GM21723 (cell line): ENCODE results near the gene IQCE.
A peak's percentile ranks its signal among the peaks of the same experiment; 100 is the strongest.

Source experiments
- ATAC-seq: cut with Tn5 transposase; IDR thresholded peaks from one replicate; pipeline ENCODE4 v1.9.1; 2021; ENCODE audit warnings: mild to moderate bottlenecking, moderate library complexity; ENCODE audit not compliant: unreplicated experiment

Gene IQCE

GRCh38 chr7:2641406-2642393 is 82.9 kb downstream of the IQCE start:
- ATAC-seq = no peak

GRCh38 chr7:2643386-2644219 is 84.8 kb downstream of the IQCE start:
- no peak for ATAC-seq

GRCh38 chr7:2644220-2644561 is 85.4 kb downstream of the IQCE start:
- ATAC-seq = no peak

- ATAC-seq = peak; percentile 23
Measured at GRCh38 chr7:2644562-2645273, 85.9 kb downstream of the IQCE start.

- ATAC-seq = peak; percentile 44
Measured at GRCh38 chr7:2645274-2645868, 86.6 kb downstream of the IQCE start.

GRCh38 chr7:2646336-2646679 is 87.5 kb downstream of the IQCE start:
- ATAC-seq = no peak

GRCh38 chr7:2646680-2647571 is 88.1 kb downstream of the IQCE start:
- ATAC-seq = no peak

- ATAC-seq = no peak
Measured at GRCh38 chr7:2647594-2648172, 88.9 kb downstream of the IQCE start.

GRCh38 chr7:2649139-2649838 is 90.5 kb downstream of the IQCE start:
- ATAC-seq = no peak

GRCh38 chr7:2649991-2650390 is 91.2 kb downstream of the IQCE start:
- ATAC-seq = no peak

- ATAC-seq = no peak
Measured at GRCh38 chr7:2650451-2650850, 91.7 kb downstream of the IQCE start.

- ATAC-seq = no peak
Measured at GRCh38 chr7:2651336-2651735, 92.6 kb downstream of the IQCE start.

- ATAC-seq = no peak
Measured at GRCh38 chr7:2651847-2652735, 93.3 kb downstream of the IQCE start.

GRCh38 chr7:2652736-2653060 is 93.9 kb downstream of the IQCE start:
- no peak for ATAC-seq

- no peak for ATAC-seq
Measured at GRCh38 chr7:2654059-2654458, 95.3 kb downstream of the IQCE start.

- no peak for ATAC-seq
Measured at GRCh38 chr7:2655870-2656614, 97.3 kb downstream of the IQCE start.

- no peak for ATAC-seq
Measured at GRCh38 chr7:2657208-2657607, 98.4 kb downstream of the IQCE start.
